ENCODE measurements around the gene DFFA.
"Not testable (repeated sequence)": the region's sequence is repeated elsewhere in the genome, so short reads cannot be mapped to it uniquely, and the experiment has no call there.

The DFFA gene

GRCh38 chr1:10425826-10426534, 46.3 kb downstream of the DFFA start:
- not testable (repeated sequence) for DNase-seq

GRCh38 chr1:10424651-10425050, 47.7 kb downstream of the DFFA start:
- DNase-seq: no peak

- DNase-seq: no peak
Observed at GRCh38 chr1:10424034-10424433, 48.3 kb downstream of the DFFA start.

- DNase-seq: no peak
Observed at GRCh38 chr1:10421637-10422036, 50.7 kb downstream of the DFFA start.

GRCh38 chr1:10419351-10419750, 53.0 kb downstream of the DFFA start:
- DNase-seq: no peak

GRCh38 chr1:10418741-10419140, 53.6 kb downstream of the DFFA start:
- DNase-seq: not testable (repeated sequence)

GRCh38 chr1:10415967-10416366, 56.4 kb downstream of the DFFA start:
- not testable (repeated sequence) for DNase-seq

- no peak for DNase-seq
Observed at GRCh38 chr1:10415211-10415930, 57.0 kb downstream of the DFFA start.

- no peak for DNase-seq
Observed at GRCh38 chr1:10407201-10407600, 65.1 kb downstream of the DFFA start.

All from cortex of kidney (tissue), 1 donor.